ENCODE data around the gene SYT6. TPM values are rescaled to one million over a fixed set of nuclear protein-coding genes. Genes with fewer than 3 reads are reported as not detected.
"Not testable (repeated sequence)": the region's sequence is repeated elsewhere in the genome, so short reads cannot be mapped to it uniquely, and the experiment has no call there.

SYT6 gene
- total and polyA plus RNA-seq, 10 of the 15 experiments (the other 5 are each of a cell fraction or from before 2014, with no cell fraction given), result 0.05 to 0.39 TPM; not detected in 8

GRCh38 chr1:114061121-114061830 is 92.4 kb downstream of the SYT6 start:
- no TSS peak for BruUV-seq (replicated peaks)
- intact Hi-C loops (cut with micrococcal nuclease; ENCODE audit: unreplicated experiment) (no loop called here), in situ Hi-C loops (cut with MboI) (no loop called here)
- no peak overlapping the region for H2AFZ ChIP-seq (ENCODE audit: control insufficient read depth, low read depth, low read length)
- H3K4me3 ChIP-seq, result no peak overlapping the region
- ChIA-PET CTCF (no interaction called here), SMC1A (ENCODE audit: uncharacterized antibody, unreplicated experiment) (interaction anchor here (0.8 to 1.0 kb wide), 2 partner anchors 10 to 14 kb away, joined by 4 read pairs; no protein-coding TSS in a partner anchor), RAD21 (ENCODE audit: unreplicated experiment) (no interaction called here), POLR2A (no interaction called here)
- TF ChIP-seq ZNF217 (IDR thresholded peaks at IDR 0.05) (no peak), FOXK2 (IDR thresholded peaks at IDR 0.05) (no peak), TBL1XR1 (IDR thresholded peaks at IDR 0.05; ENCODE audit: low read depth, low read length) (no peak), BACH1 (IDR thresholded peaks at IDR 0.05; ENCODE audit: borderline replicate concordance) (no peak), YY1 (IDR thresholded peaks at IDR 0.05; ENCODE audit: low read depth, low read length) (no peak), SREBF1 (IDR thresholded peaks at IDR 0.05; ENCODE audit: low read length) (no peak), NRF1 (conservative IDR thresholded peaks at IDR 0.05; ENCODE audit: low read depth, low read length) (no peak), MTA2 (IDR thresholded peaks at IDR 0.05; ENCODE audit: low read depth) (no peak), JUNB (IDR thresholded peaks at IDR 0.05) (no peak), CHD2 (IDR thresholded peaks at IDR 0.05; ENCODE audit: borderline replicate concordance, low read depth, low read length) (no peak), CBX5 (IDR thresholded peaks at IDR 0.05; ENCODE audit: low read depth) (no peak)
- TF ChIP-seq, protein P1, sequence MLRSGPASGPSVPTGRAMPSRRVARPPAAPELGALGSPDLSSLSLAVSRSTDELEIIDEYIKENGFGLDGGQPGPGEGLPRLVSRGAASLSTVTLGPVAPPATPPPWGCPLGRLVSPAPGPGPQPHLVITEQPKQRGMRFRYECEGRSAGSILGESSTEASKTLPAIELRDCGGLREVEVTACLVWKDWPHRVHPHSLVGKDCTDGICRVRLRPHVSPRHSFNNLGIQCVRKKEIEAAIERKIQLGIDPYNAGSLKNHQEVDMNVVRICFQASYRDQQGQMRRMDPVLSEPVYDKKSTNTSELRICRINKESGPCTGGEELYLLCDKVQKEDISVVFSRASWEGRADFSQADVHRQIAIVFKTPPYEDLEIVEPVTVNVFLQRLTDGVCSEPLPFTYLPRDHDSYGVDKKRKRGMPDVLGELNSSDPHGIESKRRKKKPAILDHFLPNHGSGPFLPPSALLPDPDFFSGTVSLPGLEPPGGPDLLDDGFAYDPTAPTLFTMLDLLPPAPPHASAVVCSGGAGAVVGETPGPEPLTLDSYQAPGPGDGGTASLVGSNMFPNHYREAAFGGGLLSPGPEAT (IDR thresholded peaks at IDR 0.05; ENCODE audit: low read depth), result no peak
- TF ChIP-seq, protein P2, sequence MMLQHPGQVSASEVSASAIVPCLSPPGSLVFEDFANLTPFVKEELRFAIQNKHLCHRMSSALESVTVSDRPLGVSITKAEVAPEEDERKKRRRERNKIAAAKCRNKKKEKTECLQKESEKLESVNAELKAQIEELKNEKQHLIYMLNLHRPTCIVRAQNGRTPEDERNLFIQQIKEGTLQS (IDR thresholded peaks at IDR 0.05; ENCODE audit: borderline replicate concordance, extremely low read depth, low read depth, low read length), result no peak
- TF ChIP-seq, protein P3, sequence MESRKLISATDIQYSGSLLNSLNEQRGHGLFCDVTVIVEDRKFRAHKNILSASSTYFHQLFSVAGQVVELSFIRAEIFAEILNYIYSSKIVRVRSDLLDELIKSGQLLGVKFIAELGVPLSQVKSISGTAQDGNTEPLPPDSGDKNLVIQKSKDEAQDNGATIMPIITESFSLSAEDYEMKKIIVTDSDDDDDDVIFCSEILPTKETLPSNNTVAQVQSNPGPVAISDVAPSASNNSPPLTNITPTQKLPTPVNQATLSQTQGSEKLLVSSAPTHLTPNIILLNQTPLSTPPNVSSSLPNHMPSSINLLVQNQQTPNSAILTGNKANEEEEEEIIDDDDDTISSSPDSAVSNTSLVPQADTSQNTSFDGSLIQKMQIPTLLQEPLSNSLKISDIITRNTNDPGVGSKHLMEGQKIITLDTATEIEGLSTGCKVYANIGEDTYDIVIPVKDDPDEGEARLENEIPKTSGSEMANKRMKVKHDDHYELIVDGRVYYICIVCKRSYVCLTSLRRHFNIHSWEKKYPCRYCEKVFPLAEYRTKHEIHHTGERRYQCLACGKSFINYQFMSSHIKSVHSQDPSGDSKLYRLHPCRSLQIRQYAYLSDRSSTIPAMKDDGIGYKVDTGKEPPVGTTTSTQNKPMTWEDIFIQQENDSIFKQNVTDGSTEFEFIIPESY (IDR thresholded peaks at IDR 0.05), result no peak
- H3K36me3 ChIP-seq (ENCODE audit: control insufficient read depth in 2 of 2, insufficient read depth in 2 of 2, low read length in 1 of 2), result no peaks in the 10 kb centered on the region
- H3K9me3 ChIP-seq (replicated peaks; ENCODE audit: control insufficient read depth, insufficient read depth, low read length), result peaks cover 6% of the 10 kb centered on the region; the same call in 1 of the 3 replicates
- FAIRE-seq (no peak), DNase-seq (ENCODE audit: low read depth, low spot score) (no peak), ATAC-seq (no peak)
- peaks cover 0 to 4% of the 10 kb centered on the region in 2 experiments; a peak in 1 of 4 replicates for H3K27me3 ChIP-seq (replicated peaks in 1 of 2; ENCODE audit: control insufficient read depth in 2 of 2, insufficient read depth in 2 of 2, low read length in 1 of 2)
- WGBS (ENCODE audit: insufficient coverage, insufficient replicate concordance, low lambda C conversion rate, missing lambda C conversion rate), result 0% methylated on average over 1 of the region's 1 CpG
- no peak overlapping the region for H3K9ac ChIP-seq (ENCODE audit: control insufficient read depth, insufficient read depth, low read length)
- H3K4me1 ChIP-seq (ENCODE audit: control insufficient read depth, insufficient read depth, low read length), result no peaks in the 10 kb centered on the region
- H3K27ac ChIP-seq (ENCODE audit: control insufficient read depth, insufficient read depth), result no peak overlapping the region
- H3K4me2 ChIP-seq (ENCODE audit: control insufficient read depth, insufficient read depth), result no peak overlapping the region
- H3K79me2 ChIP-seq (ENCODE audit: control insufficient read depth, insufficient read depth, low read length), result no peaks in the 10 kb centered on the region
- no peaks in the 10 kb centered on the region for H4K20me1 ChIP-seq (ENCODE audit: control insufficient read depth, insufficient read depth)

GRCh38 chr1:114058236-114058635 is 95.4 kb downstream of the SYT6 start:
- SMC1A ChIA-PET (ENCODE audit: uncharacterized antibody, unreplicated experiment); FAIRE-seq; H3K27ac ChIP-seq (ENCODE audit: control insufficient read depth, insufficient read depth); H3K27me3 ChIP-seq (replicated peaks in 1 of 2; ENCODE audit: control insufficient read depth in 2 of 2, insufficient read depth in 2 of 2, low read length in 1 of 2); intact Hi-C loops (cut with micrococcal nuclease; ENCODE audit: unreplicated experiment); H3K36me3 ChIP-seq (ENCODE audit: control insufficient read depth in 2 of 2, insufficient read depth in 2 of 2, low read length in 1 of 2); CTCF ChIA-PET; RAD21 ChIA-PET (ENCODE audit: unreplicated experiment); H3K4me3 ChIP-seq; H2AFZ ChIP-seq (ENCODE audit: control insufficient read depth, low read depth, low read length); H3K9me3 ChIP-seq (replicated peaks; ENCODE audit: control insufficient read depth, insufficient read depth, low read length); H3K9ac ChIP-seq (ENCODE audit: control insufficient read depth, insufficient read depth, low read length); H3K4me2 ChIP-seq (ENCODE audit: control insufficient read depth, insufficient read depth); H3K79me2 ChIP-seq (ENCODE audit: control insufficient read depth, insufficient read depth, low read length); H4K20me1 ChIP-seq (ENCODE audit: control insufficient read depth, insufficient read depth); POLR2A ChIA-PET; BruUV-seq (replicated peaks); H3K4me1 ChIP-seq (ENCODE audit: control insufficient read depth, insufficient read depth, low read length); ATAC-seq; in situ Hi-C loops (cut with MboI); DNase-seq (ENCODE audit: low read depth, low spot score): not testable (repeated sequence)
- 45% methylated on average over 4 of the region's 6 CpGs for WGBS (ENCODE audit: insufficient coverage, insufficient replicate concordance, low lambda C conversion rate, missing lambda C conversion rate)

Data from GM12878 (cell line).